Stimulated activated CD8-positive, alpha-beta memory T cell treated with anti-CD3 and anti-CD28 coated beads, Interleukin-12 subunit alpha, Interleukin-12 subunit beta, amount 100 ng/mL, for 4 hours (primary cell): Measurements from ENCODE around the gene PPP1R14B.

ENCODE experiments used
- DNase-seq: peaks from one replicate; pipeline ENCODE4 v3.0.0-alpha.2; 2020; ENCODE audit warnings: low read depth

Gene PPP1R14B

GRCh38 chr11:64230985-64231365, 15.8 kb downstream of the PPP1R14B start:
- no peak for DNase-seq

GRCh38 chr11:64230171-64230984, 16.4 kb downstream of the PPP1R14B start, which contains the start of gene DNAJC4:
TSS of gene DNAJC4 (plus strand) at chr11:64230548. CDS start at chr11:64230855, 307 bp downstream.
- peak; percentile 75 for DNase-seq

- no peak for DNase-seq
Measured at GRCh38 chr11:64229744-64230170, 17.0 kb downstream of the PPP1R14B start.

- DNase-seq = no peak
Measured at GRCh38 chr11:64229090-64229743, 17.5 kb downstream of the PPP1R14B start.

GRCh38 chr11:64227405-64227956, 19.3 kb downstream of the PPP1R14B start:
- no peak for DNase-seq

GRCh38 chr11:64226507-64227051, 20.2 kb downstream of the PPP1R14B start:
- peak; percentile 39 for DNase-seq

GRCh38 chr11:64225608-64226506, 20.9 kb downstream of the PPP1R14B start, which contains the start of the genes NUDT22 and TRPT1:
TSS of gene NUDT22 (plus strand) at chr11:64226274. CDS start at chr11:64226653, 379 bp downstream.
TSS of gene TRPT1 (minus strand) at chr11:64226186. CDS start at chr11:64225860, 326 bp downstream.
- DNase-seq = peak; percentile 90

- DNase-seq = no peak
Measured at GRCh38 chr11:64224891-64225607, 21.7 kb downstream of the PPP1R14B start.

GRCh38 chr11:64224151-64224890, 22.4 kb downstream of the PPP1R14B start:
- DNase-seq = no peak

- no peak for DNase-seq
Measured at GRCh38 chr11:64223001-64223651, 23.6 kb downstream of the PPP1R14B start.

GRCh38 chr11:64222651-64223000, 24.1 kb downstream of the PPP1R14B start:
- no peak for DNase-seq

- no peak for DNase-seq
Measured at GRCh38 chr11:64220798-64221197, 25.9 kb downstream of the PPP1R14B start.

GRCh38 chr11:64220271-64220670, 26.5 kb downstream of the PPP1R14B start:
- DNase-seq = no peak

GRCh38 chr11:64219755-64220154, 27.0 kb downstream of the PPP1R14B start:
- DNase-seq = no peak

GRCh38 chr11:64219354-64219684, 27.4 kb downstream of the PPP1R14B start:
- DNase-seq = no peak

- no peak for DNase-seq
Measured at GRCh38 chr11:64218628-64219353, 28.0 kb downstream of the PPP1R14B start.

- no peak for DNase-seq
Measured at GRCh38 chr11:64216879-64217278, 29.9 kb downstream of the PPP1R14B start.

GRCh38 chr11:64211181-64211872, 35.4 kb downstream of the PPP1R14B start:
- DNase-seq = no peak
